Neural progenitor cell (in vitro differentiated cells): Measurements from ENCODE around the gene IGHMBP2. TPM values are rescaled to one million over a fixed set of nuclear protein-coding genes. Genes with fewer than 3 reads are reported as not detected.
"Not testable (repeated sequence)": the region's sequence is repeated elsewhere in the genome, so short reads cannot be mapped to it uniquely, and the experiment has no call there.

Experiments
- DNase-seq: peaks from one replicate; pipeline ENCODE4 v3.0.0-alpha.2; 2016; ENCODE audit warnings: low spot score
- H2AFZ ChIP-seq: fragments of 200-600 bp; sonication (generic); replicated peaks from 2 replicates; pipeline ENCODE4 v1.6.1; 2016; ENCODE audit warnings: antibody characterized with exemption
- H3F3A ChIP-seq: fragments of 200-600 bp; sonication (generic); 2 replicates; pipeline ENCODE4 v1.6.1; 2016; ENCODE audit warnings: antibody characterized with exemption, low read depth
- H3K27ac ChIP-seq: fragments of 200-600 bp; sonication (generic); 2 replicates; pipeline ENCODE4 v1.5.1; 2016; ENCODE audit warnings: mild to moderate bottlenecking
- H3K27me3 ChIP-seq: fragments of 200-600 bp; sonication (generic); 2 replicates; pipeline ENCODE4 v1.6.1; 2016; ENCODE audit warnings: mild to moderate bottlenecking, moderate library complexity
- H3K36me3 ChIP-seq: fragments of 200-600 bp; sonication (generic); 2 replicates; pipeline ENCODE4 v1.5.1; 2016
- H3K4me1 ChIP-seq: fragments of 200-600 bp; sonication (generic); 2 replicates; pipeline ENCODE4 v1.6.1; 2016; ENCODE audit warnings: mixed run types
- H3K4me2 ChIP-seq: fragments of 200-600 bp; sonication (generic); 2 replicates; pipeline ENCODE4 v1.6.1; 2016
- H3K4me3 ChIP-seq: fragments of 200-600 bp; sonication (generic); 2 replicates; pipeline ENCODE4 v1.5.1; 2016
- H3K79me2 ChIP-seq: fragments of 200-600 bp; sonication (generic); 2 replicates; pipeline ENCODE4 v1.6.1; 2016; ENCODE audit warnings: low read depth
- H3K9ac ChIP-seq: fragments of 200-600 bp; sonication (generic); 2 replicates; pipeline ENCODE4 v1.6.1; 2016
- H3K9me3 ChIP-seq: fragments of 200-600 bp; sonication (generic); 2 replicates; pipeline ENCODE4 v1.5.1; 2016; ENCODE audit warnings: low read depth
- H4K20me1 ChIP-seq: fragments of 200-600 bp; sonication (generic); 2 replicates; pipeline ENCODE4 v1.6.1; 2016; ENCODE audit warnings: low read depth
- H3K27ac Mint-ChIP-seq: 3 replicates; pipeline ENCODE4 v1.8.0; 2021; ENCODE audit warnings: mixed read lengths
- H3K27me3 Mint-ChIP-seq: 2 replicates; pipeline ENCODE4 v1.8.0; 2022; ENCODE audit warnings: low read depth, mild to moderate bottlenecking, inconsistent platforms, moderate library complexity, mixed read lengths; ENCODE audit not compliant: insufficient read depth
- H3K36me3 Mint-ChIP-seq: 3 replicates; pipeline ENCODE4 v1.8.0; 2021; ENCODE audit warnings: mixed read lengths
- H3K4me1 Mint-ChIP-seq: 3 replicates; pipeline ENCODE4 v1.8.0; 2021; ENCODE audit warnings: mixed read lengths
- H3K4me3 Mint-ChIP-seq: 3 replicates; pipeline ENCODE4 v1.8.0; 2021; ENCODE audit warnings: mild to moderate bottlenecking, moderate library complexity, mixed read lengths
- H3K9me3 Mint-ChIP-seq: 3 replicates; pipeline ENCODE4 v1.8.0; 2020; ENCODE audit warnings: mixed read lengths
- EZH2 ChIP-seq: fragments of 200-600 bp; sonication (generic); IDR thresholded peaks from 2 replicates; pipeline ENCODE4 v1.6.1; 2017; ENCODE audit warnings: antibody characterized with exemption, mild to moderate bottlenecking, moderate library complexity
- EZH2phosphoT487 ChIP-seq: fragments of 200-600 bp; sonication (generic); IDR thresholded peaks from 2 replicates; pipeline ENCODE4 v1.6.1; 2017; ENCODE audit warnings: antibody characterized with exemption
- total RNA-seq: library from RNA; depleted of rRNA; stranded (reverse); fragments of >200 nt; gene quantifications from 2 replicates; pipeline ENCODE4 v1.2.3, GENCODE V29; 2015; ENCODE audit warnings: low replicate concordance
- TF ChIP-seq, protein P1 (sequence below): fragments of 200-600 bp; sonication (generic); IDR thresholded peaks from 2 replicates; pipeline ENCODE4 v1.5.1; 2017; ENCODE audit warnings: antibody characterized with exemption, mild to moderate bottlenecking

The IGHMBP2 gene
- total RNA-seq: 13.6 and 16.5 TPM in 2 replicates

DNA sequence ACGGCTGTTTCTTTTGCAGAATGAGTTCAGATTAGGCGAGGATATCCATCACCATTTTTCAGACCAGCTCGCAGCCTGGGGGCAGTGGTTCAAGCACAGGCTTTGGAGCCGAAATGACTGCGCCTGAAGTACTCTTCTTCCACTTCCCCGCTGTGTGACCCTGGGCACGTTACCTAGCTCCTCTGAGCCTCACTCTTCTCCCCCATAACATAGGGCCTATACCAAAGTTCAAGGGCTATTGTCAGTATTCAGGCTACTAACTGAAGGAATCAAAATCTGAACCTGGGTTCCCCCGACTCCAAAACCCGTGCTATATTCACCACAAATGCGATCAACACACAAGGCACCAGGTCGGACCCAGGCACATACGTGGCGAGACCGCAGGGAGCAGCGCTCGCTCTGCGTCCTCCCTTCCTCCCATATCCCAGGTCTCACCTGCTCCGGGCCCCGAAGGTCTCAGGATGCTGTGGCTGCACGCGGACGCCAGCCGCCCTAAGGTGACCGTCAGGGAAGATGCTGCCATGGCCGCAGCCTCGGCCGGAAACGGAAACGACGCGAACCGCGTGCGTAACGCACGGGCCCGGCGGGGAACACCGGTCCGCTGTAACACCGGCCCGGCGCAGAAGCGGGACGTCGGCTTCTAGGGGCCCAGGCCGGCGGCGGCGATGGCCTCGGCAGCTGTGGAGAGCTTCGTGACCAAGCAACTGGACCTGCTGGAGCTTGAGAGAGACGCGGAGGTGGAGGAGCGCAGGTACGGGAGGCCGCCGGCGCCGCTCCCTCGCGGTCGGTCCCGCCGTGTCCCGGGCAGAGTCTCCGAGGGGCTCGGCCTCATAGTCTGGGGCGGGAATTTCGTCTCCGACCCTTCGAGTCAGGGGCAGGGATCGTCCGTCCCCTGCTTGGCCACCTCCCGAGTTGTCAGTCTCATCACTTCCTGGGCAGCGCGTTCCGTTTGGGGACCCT, at the start of gene IGHMBP2, which contains the start of gene MRPL21:
Gene IGHMBP2 (plus strand): TSS at position 604 of the 960 bp plus-strand sequence. CDS start 62 bp downstream, at position 666.
Gene MRPL21 (minus strand): TSS at position 545 of the 960 bp plus-strand sequence. CDS start 22 bp downstream, at position 523.
- no peaks in the 10 kb centered on the region for H3K27me3 ChIP-seq
- H3K4me3 ChIP-seq: peak within 1 kb of the TSS; percentile 97
- no peaks in the 10 kb centered on the region for H3K36me3 ChIP-seq
- peaks cover 3% of the 10 kb centered on the region for H3K27me3 Mint-ChIP-seq
- peak within 1 kb of the TSS; percentile 84 for H3K27ac Mint-ChIP-seq
- no peaks in the 10 kb centered on the region for H3K9me3 Mint-ChIP-seq
- peak within 1 kb of the TSS; percentile 96 for H2AFZ ChIP-seq
- H3K27ac ChIP-seq: no peak within 1 kb of the TSS
- H3F3A ChIP-seq: no peaks in the 10 kb centered on the region
- peak within 1 kb of the TSS; percentile 90 for H3K9ac ChIP-seq
- peaks cover 13% of the 10 kb centered on the region for H4K20me1 ChIP-seq
- peak within 1 kb of the TSS; percentile 99 for H3K4me3 Mint-ChIP-seq
- peak within 1 kb of the TSS; percentile 84 for H3K4me2 ChIP-seq
- peaks cover 61% of the 10 kb centered on the region for H3K79me2 ChIP-seq
- peaks cover 20% of the 10 kb centered on the region for H3K4me1 Mint-ChIP-seq
- peak; percentile 94 for DNase-seq
- no peak for TF ChIP-seq EZH2phosphoT487
- TF ChIP-seq EZH2: peak; percentile 57
- TF ChIP-seq, protein P1, sequence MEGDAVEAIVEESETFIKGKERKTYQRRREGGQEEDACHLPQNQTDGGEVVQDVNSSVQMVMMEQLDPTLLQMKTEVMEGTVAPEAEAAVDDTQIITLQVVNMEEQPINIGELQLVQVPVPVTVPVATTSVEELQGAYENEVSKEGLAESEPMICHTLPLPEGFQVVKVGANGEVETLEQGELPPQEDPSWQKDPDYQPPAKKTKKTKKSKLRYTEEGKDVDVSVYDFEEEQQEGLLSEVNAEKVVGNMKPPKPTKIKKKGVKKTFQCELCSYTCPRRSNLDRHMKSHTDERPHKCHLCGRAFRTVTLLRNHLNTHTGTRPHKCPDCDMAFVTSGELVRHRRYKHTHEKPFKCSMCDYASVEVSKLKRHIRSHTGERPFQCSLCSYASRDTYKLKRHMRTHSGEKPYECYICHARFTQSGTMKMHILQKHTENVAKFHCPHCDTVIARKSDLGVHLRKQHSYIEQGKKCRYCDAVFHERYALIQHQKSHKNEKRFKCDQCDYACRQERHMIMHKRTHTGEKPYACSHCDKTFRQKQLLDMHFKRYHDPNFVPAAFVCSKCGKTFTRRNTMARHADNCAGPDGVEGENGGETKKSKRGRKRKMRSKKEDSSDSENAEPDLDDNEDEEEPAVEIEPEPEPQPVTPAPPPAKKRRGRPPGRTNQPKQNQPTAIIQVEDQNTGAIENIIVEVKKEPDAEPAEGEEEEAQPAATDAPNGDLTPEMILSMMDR: no peak
- H3K4me1 ChIP-seq: peaks cover 8% of the 10 kb centered on the region
- H3K9me3 ChIP-seq: no peaks in the 10 kb centered on the region
- H3K36me3 Mint-ChIP-seq: peaks cover 15% of the 10 kb centered on the region

DNA sequence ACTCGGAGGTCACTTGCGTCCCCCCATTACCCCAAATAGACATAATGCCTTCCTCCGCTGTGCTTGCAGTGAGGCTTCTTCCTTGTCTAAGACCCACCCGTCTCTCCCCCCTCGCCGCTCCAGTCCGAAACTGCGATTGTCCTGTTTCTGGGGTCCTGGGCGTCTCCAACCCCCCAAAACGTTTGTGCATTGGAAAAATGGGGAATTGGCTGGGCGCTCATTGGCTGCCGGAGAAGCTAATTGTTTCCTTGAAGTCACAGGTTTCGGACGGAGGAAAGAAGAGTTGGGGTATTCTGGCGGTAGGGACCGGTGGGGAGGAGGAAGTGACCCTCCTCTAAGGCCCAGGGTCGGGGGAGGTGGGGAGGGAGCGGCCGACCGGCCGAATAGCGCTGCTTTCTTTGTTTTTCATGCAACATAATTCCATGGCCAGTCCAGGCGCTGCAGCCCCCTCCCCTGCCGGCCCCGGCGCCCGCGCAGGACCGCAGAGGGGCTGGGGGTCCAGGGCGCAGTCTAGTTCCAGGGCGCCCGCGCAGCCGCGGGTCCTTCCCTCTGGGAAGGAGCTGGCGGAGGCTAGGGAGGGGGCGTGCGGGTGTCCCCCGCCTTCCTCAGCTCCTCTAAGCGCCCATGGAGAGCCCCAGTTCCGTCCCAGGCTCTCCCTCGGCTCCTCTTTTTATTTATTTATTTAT, 49.3 kb upstream of the IGHMBP2 start:
- Mint-ChIP-seq H3K27me3 (peaks cover 42% of the 10 kb centered on the region), H3K9me3 (peaks cover 3% of the 10 kb centered on the region), H3K4me3 (peak overlapping the region; percentile 72), H3K36me3 (no peaks in the 10 kb centered on the region), H3K27ac (no peak overlapping the region), H3K4me1 (peaks cover 8% of the 10 kb centered on the region)
- Histone ChIP-seq H3K9ac (no peak overlapping the region), H3K4me2 (peak overlapping the region; percentile 86), H3K9me3 (no peaks in the 10 kb centered on the region), H3K27me3 (peaks cover 69% of the 10 kb centered on the region), H2AFZ (peak overlapping the region; percentile 72), H3K36me3 (no peaks in the 10 kb centered on the region), H3K27ac (no peak overlapping the region), H3K4me1 (no peaks in the 10 kb centered on the region), H4K20me1 (no peaks in the 10 kb centered on the region), H3F3A (peaks cover 22% of the 10 kb centered on the region), H3K79me2 (no peaks in the 10 kb centered on the region), H3K4me3 (peak overlapping the region; percentile 54)
- TF ChIP-seq EZH2phosphoT487: peak; percentile 71
- TF ChIP-seq EZH2: peak; percentile 82
- TF ChIP-seq, protein P1: no peak
- peak; percentile 36 for DNase-seq

DNA sequence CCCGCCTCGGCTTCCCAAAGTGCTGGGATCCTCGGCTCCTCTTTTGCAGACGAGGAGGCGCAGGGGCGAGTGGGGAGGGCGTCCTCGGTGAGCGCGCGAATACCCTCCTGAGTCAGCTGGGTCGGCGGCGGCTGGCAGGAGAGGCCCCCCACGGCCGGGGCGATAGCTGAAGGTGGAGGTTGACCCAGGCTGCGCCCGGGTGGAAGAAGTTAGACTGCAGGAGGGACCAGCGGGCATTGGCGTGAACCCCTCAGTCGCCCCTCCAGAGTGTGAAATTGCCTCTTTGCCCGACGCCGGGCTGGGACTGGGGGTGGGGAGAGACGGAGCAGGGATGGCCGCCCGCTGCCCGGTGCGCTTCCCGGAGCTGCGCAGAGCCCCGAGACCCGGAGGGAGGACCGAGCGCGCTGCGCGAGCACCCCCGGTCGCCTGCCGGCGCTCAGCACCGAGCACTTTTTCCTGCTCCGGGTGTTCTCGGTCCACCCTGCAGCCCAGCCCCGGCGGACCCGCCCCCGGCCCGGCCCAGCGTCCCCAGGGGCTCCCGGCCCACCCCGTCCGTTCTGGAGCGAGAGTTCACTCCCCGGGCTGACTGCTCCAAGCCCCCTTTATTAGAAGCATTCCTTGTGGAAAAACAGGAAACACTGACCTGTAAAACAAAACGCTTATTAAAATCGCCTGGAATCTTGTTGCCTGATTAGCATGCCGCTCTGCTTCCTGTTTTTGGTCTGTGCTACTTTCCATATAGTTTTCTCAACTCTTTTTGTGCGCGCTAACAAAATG, 48.3 kb upstream of the IGHMBP2 start:
- Mint-ChIP-seq H3K36me3 (no peaks in the 10 kb centered on the region), H3K27ac (no peak overlapping the region), H3K9me3 (peaks cover 3% of the 10 kb centered on the region), H3K4me3 (peak overlapping the region; percentile 50), H3K27me3 (peaks cover 45% of the 10 kb centered on the region), H3K4me1 (peaks cover 8% of the 10 kb centered on the region)
- Histone ChIP-seq H2AFZ (peak overlapping the region; percentile 27), H3K27me3 (peaks cover 65% of the 10 kb centered on the region), H3K36me3 (no peaks in the 10 kb centered on the region), H3K4me3 (peak overlapping the region; percentile 54), H3K79me2 (no peaks in the 10 kb centered on the region), H3K4me2 (peak overlapping the region; percentile 86), H3K9ac (no peak overlapping the region), H3F3A (peaks cover 22% of the 10 kb centered on the region), H3K27ac (no peak overlapping the region), H4K20me1 (no peaks in the 10 kb centered on the region), H3K4me1 (no peaks in the 10 kb centered on the region), H3K9me3 (no peaks in the 10 kb centered on the region)
- DNase-seq: peak; percentile 60
- TF ChIP-seq, protein P1: peak; percentile 23
- TF ChIP-seq EZH2phosphoT487 (peak; percentile 52), EZH2 (peak; percentile 84)

DNA sequence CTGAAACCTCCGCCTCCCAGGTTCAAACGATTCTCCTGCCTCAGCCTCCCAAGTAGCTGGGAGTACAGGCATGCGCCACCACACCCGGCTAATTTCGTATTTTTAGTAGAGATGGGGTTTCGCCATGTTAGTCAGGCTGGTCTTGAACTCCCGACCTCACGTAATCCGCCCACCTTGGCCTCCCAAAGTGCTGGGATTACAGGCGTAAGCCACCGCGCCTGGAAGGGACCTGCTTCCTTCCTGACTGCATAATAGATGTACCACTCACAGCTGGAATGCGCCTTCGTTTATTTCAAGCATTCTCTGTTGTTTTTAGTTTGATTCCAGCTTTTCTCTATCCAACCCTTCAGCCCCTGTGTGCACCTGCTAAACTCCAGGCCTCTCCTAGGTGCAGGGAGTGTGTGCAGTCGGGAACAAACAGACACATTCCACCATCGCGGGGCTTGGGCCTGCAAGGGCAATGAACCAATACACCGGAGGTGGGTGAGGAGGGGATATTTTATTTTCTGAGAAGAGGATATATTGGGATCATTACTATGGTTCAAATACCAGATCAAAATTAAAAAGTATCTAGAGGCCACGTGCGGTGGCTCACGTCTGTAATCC, 47.2 kb upstream of the IGHMBP2 start:
- H3K4me1 ChIP-seq, DNase-seq, H3K36me3 ChIP-seq, H3K27ac Mint-ChIP-seq, H3K36me3 Mint-ChIP-seq, H3K79me2 ChIP-seq, H2AFZ ChIP-seq, H3K9ac ChIP-seq, H3K9me3 Mint-ChIP-seq, H3K9me3 ChIP-seq, H3K27ac ChIP-seq, H4K20me1 ChIP-seq, H3K4me1 Mint-ChIP-seq, H3K4me2 ChIP-seq, H3K4me3 ChIP-seq: not testable (repeated sequence)
- peaks cover 45% of the 10 kb centered on the region for H3K27me3 Mint-ChIP-seq
- peak overlapping the region; percentile 31 for H3K4me3 Mint-ChIP-seq
- peaks cover 22% of the 10 kb centered on the region for H3F3A ChIP-seq
- peaks cover 54% of the 10 kb centered on the region for H3K27me3 ChIP-seq
